Retinal pigment epithelial cell (primary cell): ENCODE results near the gene SLAMF9.

ENCODE experiments used
- DNase-seq: peaks from one replicate; pipeline ENCODE4 v3.0.0-alpha.2; 2010; ENCODE audit warnings: low read depth
- H3K4me3 ChIP-seq: 2 replicates; pipeline ENCODE4 v1.5.1; 2011; ENCODE audit warnings: mild to moderate bottlenecking, low read length, control low read depth, moderate library complexity
- CTCF ChIP-seq: conservative IDR thresholded peaks from 2 replicates; pipeline ENCODE4 v1.5.1; 2011; ENCODE audit warnings: low read depth, low read length, control low read depth, inconsistent platforms

The SLAMF9 gene

GRCh38 chr1:159978107-159978398, 24.0 kb upstream of the SLAMF9 start:
- DNase-seq: no peak
- no peak overlapping the region for H3K4me3 ChIP-seq
- no peak for TF ChIP-seq CTCF

- no peak for TF ChIP-seq CTCF
- no peak for DNase-seq
- H3K4me3 ChIP-seq: no peak overlapping the region
Measured at GRCh38 chr1:159977364-159978106, 23.5 kb upstream of the SLAMF9 start.

GRCh38 chr1:159974350-159974965, 20.4 kb upstream of the SLAMF9 start:
- no peak overlapping the region for H3K4me3 ChIP-seq
- TF ChIP-seq CTCF: no peak
- DNase-seq: no peak

- no peak for DNase-seq
- TF ChIP-seq CTCF: no peak
- H3K4me3 ChIP-seq: no peak overlapping the region
Measured at GRCh38 chr1:159973350-159973940, 19.4 kb upstream of the SLAMF9 start.

GRCh38 chr1:159972443-159973205, 18.6 kb upstream of the SLAMF9 start:
- no peak overlapping the region for H3K4me3 ChIP-seq
- TF ChIP-seq CTCF: no peak
- DNase-seq: no peak

- TF ChIP-seq CTCF: no peak
- no peak for DNase-seq
- H3K4me3 ChIP-seq: no peak overlapping the region
Measured at GRCh38 chr1:159970932-159971342, 16.9 kb upstream of the SLAMF9 start.
